Measurements from ENCODE around the gene RASSF3.
A peak's percentile ranks its signal among the peaks of the same experiment; 100 is the strongest.
"Not testable (repeated sequence)": the region's sequence is repeated elsewhere in the genome, so short reads cannot be mapped to it uniquely, and the experiment has no call there.

RASSF3 gene

DNA sequence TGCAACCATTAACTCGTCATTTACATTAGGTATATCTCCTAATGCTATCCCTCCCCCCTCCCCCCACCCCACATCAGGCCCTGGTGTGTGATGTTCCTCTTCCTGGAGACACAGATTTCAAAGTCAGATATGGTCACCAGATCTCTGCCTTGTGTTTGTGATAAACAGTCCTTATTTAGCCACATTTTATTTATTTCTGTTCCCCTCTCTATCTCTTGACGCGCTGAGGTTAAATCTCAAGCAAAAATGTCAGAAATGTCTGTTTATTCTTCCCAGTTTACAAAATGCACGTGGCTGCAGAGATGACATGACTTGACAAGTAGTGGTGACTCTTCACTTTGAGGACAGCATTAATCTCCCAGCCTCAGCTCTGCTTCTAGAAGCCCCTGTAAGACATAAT is 11.5 kb upstream of the RASSF3 start:
- DNase-seq = no peak

DNA sequence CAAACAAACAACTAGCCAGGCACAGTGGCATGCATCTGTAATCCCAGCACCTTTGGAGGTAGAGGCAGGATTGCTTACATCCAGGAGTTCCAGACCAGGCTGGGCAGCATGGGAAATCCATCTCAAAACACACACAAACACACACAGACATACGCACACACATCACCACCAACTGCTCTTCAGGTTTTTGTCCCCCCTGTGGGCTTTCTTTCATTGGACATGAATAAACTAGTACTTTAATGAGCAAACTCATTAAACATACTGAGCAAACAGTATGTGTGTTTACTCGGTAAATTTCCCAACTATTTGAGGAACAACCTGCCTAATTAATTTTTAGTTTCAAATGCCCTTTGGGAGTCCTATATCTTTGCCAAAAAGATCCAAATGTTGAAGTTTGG is 10.1 kb upstream of the RASSF3 start:
- DNase-seq = no peak

DNA sequence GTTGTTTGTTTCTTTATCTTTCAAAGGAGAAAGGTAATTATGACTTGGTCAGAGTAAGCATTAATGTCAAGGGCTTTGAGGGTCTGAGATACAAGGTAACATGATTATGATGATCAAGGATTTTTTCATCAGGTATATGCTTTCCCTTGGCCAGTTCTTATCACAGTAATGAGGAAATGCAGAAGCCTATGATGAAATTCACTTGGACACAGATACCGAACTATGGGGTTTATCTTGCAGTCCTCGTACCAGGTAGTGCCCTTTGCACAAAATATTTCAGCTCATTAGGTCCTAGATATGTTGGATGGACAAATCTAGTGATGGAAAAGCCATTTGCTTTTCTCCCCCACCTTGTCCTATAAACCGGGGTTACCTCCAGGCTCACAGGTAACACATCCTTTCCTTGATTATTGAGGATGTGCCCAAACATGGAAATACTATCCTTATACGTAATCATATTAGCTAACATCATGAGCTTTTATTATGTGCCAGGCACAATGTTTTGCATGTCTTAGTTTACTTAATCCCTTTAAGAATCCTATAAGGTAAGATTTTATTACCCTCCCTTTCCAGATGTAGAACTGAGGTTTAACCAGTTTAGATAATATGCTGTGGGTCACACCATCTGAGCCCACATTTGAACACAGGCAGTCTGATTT is 7.0 kb upstream of the RASSF3 start:
- no peak for DNase-seq

DNA sequence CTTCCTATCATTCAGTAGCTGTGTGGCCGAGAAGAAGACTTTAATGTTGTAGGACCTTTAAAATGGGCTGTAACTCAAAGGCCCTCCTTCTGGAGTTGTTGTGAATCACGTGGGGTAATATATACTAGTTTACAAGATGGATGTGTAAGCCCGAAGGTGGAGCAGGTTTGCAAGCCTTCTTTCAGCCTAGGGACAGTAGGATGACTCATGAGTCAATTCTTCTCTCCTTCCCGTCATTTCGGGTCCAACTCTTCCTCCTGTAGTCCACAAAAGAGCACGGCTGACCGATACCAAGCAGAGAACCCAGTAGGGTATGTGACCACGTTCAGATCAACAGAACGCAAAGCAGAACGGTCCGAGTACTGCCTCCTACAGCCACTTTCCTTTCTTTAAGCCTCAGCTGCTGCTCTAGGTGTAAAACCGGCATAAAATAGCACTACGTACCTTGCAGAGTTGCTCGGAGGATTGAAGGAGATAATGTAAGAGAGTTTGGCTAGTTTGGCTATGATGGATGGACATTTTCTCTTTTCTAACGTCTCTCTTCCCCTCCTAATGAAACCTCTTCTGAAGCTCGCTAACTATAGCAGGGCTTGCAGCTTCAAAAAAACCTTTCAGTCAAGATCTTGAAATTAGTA is 1.3 kb upstream of the RASSF3 start:
- DNase-seq = no peak

DNA sequence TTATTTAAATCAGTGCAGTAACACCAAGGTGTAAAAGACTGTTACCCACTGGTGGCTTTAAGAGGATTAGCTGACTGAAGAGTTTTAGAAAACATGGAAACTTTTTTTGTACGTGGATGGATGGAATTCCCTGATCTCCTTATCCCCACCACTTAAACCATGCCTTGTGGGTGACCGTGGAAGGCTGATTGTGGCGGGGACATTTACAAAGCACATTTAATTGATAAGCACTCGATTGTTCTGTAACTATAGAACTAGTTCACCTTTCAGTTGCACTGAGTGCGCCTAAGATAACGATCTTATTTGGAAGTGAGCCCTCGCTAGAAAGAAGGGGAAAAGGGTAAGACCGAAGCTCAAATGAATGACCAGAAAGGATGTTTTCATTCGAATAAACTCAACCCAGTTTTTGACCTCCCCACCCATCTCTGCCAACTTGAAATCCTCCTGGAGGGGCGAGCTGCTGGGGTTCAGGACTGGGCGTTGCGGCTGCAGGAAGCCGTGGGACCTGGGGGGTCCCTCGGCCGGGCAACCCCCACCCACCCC is 688 bp upstream of the RASSF3 start:
- DNase-seq = no peak

DNA sequence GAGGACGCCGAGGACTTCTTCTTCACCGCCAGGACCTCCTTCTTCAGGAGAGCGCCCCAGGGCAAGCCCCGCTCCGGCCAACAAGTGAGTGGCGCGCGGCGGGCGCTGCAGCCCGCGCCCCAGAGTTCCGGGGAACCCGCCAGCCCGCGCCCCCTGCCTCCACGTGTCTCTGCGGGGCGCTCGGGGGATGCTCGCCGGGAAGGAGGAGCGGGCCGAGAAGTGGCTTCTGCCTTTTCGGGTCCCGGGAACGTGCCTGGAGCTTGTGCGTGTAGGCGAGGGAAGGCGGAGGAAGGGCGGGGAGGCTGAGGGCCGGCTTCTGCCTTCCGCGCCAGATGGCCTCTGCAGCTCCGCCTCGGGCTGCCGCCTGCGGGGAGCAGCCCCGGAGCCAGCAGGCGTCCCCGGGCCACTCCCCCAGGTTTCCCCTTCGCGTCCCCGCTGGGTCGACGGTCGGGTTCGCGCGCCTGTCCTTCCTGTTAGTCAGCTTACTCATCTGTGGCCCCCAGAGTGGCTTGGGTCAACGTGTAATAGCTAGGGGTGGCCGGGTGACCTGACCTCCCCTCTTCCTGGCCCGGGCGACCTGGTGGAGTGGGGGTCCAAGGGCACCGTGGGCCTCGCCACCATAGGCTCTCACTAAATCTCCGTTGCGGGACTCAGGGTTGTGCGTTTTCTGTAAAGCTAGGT is 505 bp downstream of the RASSF3 start:
- peak; percentile 66 for DNase-seq

DNA sequence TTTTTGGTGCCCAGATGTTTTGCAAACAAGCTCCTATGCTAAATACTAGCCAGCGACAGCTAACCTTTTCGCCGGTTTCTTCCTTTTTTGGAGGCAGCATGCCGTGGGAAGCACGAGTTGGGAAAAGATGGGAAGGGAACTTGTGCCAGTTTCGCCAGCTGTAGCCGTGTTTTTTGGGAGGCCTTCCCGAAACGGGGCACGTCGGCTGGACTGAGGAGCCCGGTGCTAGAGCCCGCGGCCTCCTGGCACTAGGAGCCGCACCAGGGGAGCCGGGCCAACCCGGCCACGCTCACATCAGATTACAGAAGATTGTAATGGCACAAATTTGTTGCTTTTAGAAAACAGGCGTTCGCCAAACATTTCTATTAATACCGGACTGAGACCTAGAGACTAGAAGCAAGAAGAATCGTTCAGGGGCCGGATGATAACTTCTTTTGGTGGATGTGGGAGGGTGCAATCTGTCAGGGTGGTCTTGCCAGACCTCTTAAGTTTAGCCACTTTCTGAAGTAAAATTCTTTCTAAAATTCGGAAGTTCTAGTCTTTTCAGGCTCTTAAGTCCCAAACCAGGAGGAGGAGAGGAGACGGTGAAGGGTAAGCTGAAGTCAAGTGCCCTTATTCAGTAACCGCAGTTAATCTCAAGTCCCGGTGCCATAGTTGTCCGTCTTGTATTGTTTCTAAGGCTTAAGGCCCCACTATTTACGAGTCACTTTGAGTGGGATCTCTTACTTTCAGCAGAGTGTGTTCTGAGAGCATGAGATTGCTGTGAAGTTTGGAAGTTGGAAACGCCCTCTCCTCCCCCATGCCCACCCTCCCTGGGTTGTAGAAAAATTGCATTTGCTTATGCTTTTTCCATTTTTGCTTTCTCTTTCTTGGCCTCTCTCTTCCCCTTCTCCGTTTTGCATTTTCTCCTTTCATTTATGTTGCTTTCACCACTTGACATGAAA is 1.3 kb downstream of the RASSF3 start:
- DNase-seq = no peak

DNA sequence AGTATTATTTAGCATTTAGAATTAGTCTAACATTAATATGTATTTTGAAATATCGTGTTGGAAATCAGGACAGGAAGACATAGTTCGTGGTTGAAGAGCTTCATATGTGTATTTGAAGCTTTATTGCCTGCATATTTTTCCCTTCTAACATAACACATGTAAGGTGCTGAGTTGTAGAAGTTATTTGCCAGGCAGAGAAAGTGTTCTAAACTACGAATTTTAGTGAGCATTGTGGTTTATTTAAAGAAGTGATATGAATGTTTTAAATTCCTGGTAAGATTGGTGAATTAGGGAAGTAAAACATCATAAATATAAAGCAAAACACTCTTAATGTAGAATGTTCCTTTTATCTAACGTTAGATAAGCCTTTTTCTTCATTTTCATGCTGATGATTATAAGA is 2.5 kb downstream of the RASSF3 start:
- no peak for DNase-seq

DNA sequence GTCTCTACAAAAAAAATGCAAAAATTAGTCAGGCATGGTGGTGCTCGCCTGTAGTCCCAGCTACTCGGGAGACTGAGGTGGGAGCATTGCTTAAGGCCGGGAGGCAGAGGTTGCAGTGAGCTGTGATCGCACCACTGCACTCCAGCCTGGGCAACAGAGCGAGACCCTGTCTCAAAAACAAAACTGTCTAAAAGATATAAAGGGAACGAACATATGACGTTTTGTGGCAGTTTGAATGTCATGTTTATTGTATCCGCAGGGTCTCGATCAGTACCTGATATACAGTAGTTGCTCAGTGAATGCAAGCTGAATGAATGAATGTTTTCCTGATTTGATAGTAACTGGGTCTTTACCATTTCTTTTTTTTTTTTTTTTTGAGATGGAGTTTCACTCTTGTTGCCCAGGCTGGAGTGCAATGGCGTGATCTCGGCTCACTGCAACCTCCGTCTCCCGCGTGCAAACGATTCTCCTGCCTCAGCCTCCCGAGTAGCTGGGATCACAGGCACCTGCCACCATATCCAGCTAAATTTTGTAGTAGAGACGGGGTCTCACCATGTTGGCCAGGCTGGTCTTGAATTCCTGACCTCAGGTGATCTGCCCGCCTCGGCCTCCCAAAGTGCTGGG is 3.6 kb downstream of the RASSF3 start:
- not testable (repeated sequence) for DNase-seq

DNA sequence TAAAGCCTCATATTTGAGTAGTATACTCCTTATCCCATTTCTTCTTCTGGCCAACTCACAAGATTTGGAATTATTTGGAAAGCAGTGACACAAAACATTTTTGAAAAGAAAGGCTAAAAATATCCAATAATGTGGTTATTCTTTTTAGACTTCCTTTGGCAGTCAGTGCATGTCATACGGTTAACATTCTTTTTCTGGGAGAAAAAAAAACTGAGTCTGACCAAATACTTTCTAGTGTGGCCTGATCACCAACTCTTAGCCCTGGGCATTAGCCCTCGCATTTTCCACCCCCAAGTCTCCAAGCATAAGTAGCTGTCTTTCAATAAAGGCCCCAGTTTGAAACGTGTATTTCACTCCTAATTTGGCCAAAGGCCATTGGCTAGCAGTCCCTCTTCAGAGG is 5.9 kb downstream of the RASSF3 start:
- DNase-seq = no peak

DNA sequence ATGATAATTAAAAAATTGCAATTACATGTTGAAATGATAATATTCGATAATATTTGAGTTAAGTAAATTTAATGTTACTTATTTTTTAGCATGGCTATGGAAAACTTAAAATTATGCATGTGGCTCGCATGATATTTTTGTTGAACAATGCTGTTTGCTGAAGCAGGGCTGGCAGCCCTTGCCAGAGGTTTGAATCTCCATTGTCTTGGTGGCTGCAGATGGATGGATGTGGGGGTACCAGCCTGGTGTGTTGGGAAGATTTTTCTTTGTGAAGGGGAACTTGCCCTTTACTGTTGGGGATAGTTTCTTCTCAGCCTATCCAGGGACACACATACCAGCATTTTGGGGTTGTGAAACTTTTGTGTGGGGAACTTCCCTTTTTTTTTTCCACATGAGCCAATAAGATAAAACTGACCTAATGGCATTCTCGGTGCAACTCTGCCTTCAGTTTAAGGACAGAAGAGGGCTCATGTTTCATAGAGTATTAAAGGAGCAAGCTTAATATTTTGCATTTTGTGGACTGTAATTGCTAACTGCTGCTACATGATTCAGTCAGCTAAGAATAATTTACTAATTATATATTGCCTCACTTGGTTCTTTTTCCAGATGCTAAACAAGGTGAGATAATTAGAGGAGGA is 8.8 kb downstream of the RASSF3 start:
- no peak for DNase-seq

DNA sequence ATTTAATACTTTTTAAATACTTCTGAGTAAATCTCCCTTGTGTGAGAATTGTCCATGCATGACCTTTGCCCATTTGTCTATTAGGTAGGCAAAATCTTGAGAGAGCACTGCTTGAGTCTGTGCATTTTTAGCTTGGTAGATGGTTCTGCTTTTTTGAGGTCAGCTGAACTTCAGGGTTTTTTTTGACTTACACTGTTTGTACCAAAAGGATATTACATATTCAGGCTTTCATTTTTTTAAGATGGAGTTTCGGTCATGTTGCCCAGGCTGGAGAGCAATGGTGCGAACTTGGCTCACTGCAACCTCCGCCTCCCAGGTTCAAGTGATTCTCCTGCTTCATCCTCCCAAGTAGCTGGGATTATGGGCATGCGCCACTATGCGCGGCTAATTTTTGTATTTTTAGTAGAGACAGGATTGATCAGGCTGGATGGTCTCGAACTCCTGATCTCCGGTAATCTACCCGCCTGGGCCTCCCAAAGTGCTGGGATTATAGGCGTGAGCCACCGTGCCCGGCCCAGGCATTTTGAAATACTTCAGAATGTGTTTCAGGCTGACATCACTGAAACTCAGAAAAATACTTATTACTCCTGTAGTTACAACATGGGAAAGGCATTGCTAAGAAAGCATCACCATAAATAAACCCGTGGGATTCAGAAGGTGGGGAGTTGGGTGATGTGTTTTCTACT is 11.1 kb downstream of the RASSF3 start:
- DNase-seq = no peak

DNA sequence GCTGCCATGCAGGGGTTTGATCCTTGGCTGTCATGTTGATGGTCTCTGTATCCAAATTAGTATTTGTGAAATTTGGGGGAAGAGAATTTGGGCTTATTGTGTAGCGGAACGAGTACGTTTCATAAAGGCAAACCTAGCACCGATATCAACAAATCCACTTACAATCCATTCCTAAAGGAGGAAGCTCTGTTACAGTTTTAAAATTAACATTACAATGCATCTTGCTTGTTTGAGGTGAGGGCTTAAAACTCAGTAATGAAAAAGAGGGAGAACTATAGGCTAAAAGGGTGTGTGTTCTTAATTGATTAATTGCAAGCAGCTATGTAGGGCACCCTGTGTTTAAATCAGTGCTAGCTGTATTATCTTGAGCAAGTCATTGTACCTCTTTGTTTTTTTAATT is 13.7 kb downstream of the RASSF3 start:
- no peak for DNase-seq

DNA sequence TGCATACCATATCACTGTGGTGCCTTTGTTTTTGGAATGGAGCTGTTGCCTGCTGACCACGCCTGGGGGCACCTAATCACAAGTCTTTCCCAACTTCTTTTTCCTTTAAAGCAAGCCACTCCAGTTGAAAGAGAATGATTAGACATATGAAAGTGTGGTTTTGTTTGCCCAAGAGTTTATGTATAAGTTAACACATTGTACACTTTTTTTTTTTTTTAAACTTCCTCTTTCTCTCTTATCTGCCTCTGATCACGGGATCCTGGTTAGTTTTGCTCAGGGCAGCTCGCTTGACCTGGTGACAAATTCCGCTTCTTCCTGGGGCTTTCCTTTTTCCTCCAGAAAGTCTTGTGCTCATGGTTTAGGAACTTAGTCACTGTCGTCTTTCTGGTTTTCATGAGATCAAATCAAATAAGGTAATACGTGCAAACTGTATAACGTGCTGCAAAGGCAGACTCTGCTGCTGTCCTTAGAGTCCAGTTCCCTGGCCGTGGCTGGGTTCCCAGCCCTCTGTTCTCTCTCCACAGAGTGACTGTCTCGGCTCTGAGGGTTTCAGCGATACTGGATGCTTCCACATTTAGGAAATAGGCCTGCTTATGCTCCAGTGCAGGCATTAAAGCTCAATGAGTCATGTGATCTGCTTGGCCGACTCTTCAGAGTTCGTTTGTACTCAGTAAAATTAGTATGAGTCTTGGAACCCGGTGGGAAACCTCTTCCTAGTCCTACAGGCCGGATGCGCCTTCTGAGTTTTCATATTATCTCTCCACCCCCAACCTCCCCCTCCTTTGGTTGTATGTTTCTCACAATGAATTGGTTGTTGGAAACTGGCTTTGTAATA is 15.2 kb downstream of the RASSF3 start:
- DNase-seq = no peak

DNA sequence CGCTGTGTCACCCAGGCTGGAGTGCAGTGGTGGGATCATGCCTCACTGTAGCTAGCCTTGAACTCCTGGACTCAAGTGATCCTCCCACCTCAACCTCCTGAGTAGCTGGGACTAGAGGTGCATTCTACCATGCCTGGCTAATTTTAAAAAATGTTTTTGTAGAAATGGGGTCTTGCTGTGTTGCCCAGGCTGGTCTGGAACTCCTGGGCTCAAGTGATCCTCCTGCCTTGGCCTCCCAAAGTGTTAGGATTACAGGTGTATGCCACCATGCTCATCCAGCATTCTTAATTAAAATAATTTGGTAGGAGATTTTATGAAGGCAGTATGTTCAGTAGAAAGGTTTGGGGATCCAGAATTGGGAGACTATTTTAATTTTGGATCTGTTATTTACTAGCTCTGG is 16.3 kb downstream of the RASSF3 start:
- not testable (repeated sequence) for DNase-seq

DNA sequence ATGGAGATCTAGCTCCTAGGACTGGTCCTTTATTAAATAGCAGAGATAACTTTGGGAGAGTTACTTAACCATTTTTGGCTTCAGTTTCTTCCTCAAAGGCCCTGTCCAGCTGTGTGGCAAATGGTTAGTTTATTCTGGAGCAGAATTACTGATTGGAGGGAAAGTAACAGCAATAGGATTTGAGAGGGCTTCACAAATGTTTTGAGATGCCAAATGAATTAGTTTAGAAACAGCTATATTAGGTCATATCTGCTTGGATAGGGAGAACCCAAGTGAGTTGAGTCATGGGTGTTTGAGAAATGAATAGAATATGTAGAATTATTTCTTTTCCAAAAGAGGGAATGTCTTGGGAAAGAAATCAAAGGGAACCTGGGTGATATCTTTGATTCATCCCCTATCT is 17.5 kb downstream of the RASSF3 start:
- DNase-seq = no peak

DNA sequence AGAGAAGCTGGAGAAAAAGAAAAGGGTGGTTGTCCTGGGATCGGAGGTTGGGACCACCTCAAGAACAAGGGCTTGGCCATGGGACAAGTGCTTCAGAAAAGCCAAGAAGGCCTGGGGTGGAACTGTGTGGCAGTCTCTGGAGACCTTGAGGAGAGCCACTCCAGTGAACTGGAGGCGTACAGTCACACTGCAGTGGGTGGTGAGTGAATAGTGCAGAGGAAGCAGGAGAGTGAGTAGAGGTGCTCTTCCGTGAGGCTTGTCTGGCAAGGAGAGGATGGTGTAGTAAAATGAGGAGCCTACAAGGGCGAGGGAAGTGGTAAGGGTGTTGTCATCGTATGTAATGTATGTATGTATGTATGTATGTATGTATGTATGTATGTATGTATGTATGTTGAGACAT is 20.9 kb downstream of the RASSF3 start:
- no peak for DNase-seq

DNA sequence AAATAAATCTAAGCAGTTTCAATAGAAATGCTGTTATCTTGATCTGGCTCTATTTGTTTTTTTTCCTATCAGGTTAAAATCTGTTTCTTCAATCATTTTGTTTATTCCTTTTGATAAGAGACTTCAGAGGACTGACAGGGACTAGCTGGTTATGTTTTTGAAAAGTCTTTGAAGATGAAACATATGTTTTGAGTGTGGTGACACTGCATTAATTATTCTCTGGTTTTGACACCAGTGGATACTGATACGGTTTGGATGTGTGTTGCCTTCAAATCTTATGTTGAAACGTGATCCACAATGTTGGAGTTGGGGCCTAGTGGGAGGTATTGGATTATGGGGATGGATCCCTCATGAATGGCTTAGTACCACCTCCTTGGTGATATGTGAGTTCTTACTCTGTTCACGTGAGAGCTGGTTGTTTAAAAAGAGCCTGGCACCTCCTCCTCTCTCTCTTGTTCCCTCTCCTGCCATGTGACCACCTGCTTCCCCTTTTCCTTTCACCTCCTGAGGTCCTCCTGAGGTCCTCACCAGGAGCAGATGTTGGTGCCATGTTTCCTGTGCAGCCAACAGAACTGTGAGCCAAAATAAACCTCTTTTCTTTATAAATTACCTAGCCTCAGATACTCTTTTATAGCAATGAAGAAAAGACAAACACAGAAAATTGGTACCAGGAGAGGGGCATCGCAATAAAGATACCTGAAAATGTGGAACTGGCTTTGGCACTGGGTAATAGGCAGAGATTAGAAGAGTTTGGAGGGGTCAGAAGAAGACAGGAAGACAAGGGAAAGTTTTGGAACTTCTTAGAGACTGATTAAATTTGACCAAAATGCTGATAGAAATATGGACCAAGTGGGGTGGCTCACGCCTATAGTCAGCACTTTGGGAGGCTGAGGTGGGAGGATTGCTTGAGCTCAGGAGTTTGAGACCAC is 23.0 kb downstream of the RASSF3 start:
- DNase-seq = no peak

DNA sequence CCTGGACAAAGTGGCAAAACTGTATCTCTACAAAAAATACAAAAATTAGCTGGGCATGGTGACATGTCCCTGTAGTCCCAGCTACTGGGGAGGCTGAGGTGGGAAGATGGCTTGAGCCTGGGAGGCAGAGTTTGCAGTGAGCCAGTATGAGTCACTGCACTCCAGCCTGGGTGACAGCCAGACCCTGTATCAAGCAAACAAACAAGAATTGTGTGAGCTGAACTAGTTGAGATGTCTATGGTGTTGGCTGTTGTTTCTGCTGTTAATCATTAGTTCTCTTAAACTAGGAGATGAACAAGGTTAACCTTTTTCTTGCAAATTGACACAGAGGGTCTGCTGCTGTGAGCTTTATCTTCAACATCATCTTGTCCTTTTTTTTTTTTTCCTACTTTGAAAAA is 23.6 kb downstream of the RASSF3 start:
- no peak for DNase-seq
